ENCODE data around the gene CELF3. TPM values are rescaled to one million over a fixed set of nuclear protein-coding genes. Genes with fewer than 3 reads are reported as not detected.
A peak's percentile ranks its signal among the peaks of the same experiment; 100 is the strongest.

Gene CELF3
- total and polyA plus RNA-seq, 2 of the 13 experiments (the other 11 are each of a cell fraction or from before 2014, with no cell fraction given) = not detected

GRCh38 chr1:151762941-151763921, 46.6 kb upstream of the CELF3 start, which contains the start of gene MRPL9 (continued):
- TF ChIP-seq SALL2 (CRISPR knock-in tag; IDR thresholded peaks at IDR 0.05) (peak; percentile 56; the same call in 1 of the 2 replicates), ZNF746 (CRISPR knock-in tag; IDR thresholded peaks at IDR 0.05) (no peak), YEATS4 (CRISPR knock-in tag; IDR thresholded peaks at IDR 0.05; ENCODE audit: borderline replicate concordance) (peak; percentile 88), THAP9 (CRISPR knock-in tag; IDR thresholded peaks at IDR 0.05; ENCODE audit: borderline replicate concordance) (peak; percentile 91), EP300 (IDR thresholded peaks at IDR 0.05; ENCODE audit: low read depth in 2 of 2, low read length in 2 of 2) (no peak), EP300 (CRISPR knock-in tag; IDR thresholded peaks at IDR 0.05; ENCODE audit: borderline replicate concordance) (no peak), POLR2G (IDR thresholded peaks at IDR 0.05; ENCODE audit: low read depth, low read length) (peak; percentile 91), PRMT3 (CRISPR knock-in tag; IDR thresholded peaks at IDR 0.05; ENCODE audit: borderline replicate concordance, low read depth) (no peak), TAF15 (IDR thresholded peaks at IDR 0.05; ENCODE audit: low read depth, low read length, poor library complexity, severe bottlenecking) (no peak), SP5 (CRISPR knock-in tag; IDR thresholded peaks at IDR 0.05; ENCODE audit: borderline replicate concordance, low read depth) (no peak), PITX1 (CRISPR knock-in tag; IDR thresholded peaks at IDR 0.05) (peak; percentile 70), ZNF484 (CRISPR knock-in tag; IDR thresholded peaks at IDR 0.05; ENCODE audit: borderline replicate concordance, low read depth) (no peak), MLLT10 (CRISPR knock-in tag; IDR thresholded peaks at IDR 0.05) (no peak), ATF1 (CRISPR knock-in tag; IDR thresholded peaks at IDR 0.05) (no peak), HOXD1 (CRISPR knock-in tag; IDR thresholded peaks at IDR 0.05) (peak; percentile 76; the same call in 1 of the 2 replicates), ZNF280D (CRISPR knock-in tag; IDR thresholded peaks at IDR 0.05) (peak; percentile 76; the same call in 1 of the 2 replicates), ATAD3A (CRISPR knock-in tag; IDR thresholded peaks at IDR 0.05) (no peak), ZNF547 (CRISPR knock-in tag; IDR thresholded peaks at IDR 0.05) (peak; percentile 90), IKZF5 (CRISPR knock-in tag; IDR thresholded peaks at IDR 0.05) (peak; percentile 54), HOXA5 (CRISPR knock-in tag; IDR thresholded peaks at IDR 0.05) (peak; percentile 30; the same call in 1 of the 2 replicates)
